H9 (cell line): ENCODE data around the gene FHL1. TPM values are rescaled to one million over a fixed set of nuclear protein-coding genes. Genes with fewer than 3 reads are reported as not detected.

Experiments
- DNase-seq: peaks from one replicate; pipeline ENCODE4 v3.0.0-alpha.2; 2017
- H2AFZ ChIP-seq: one replicate; pipeline ENCODE4 v1.6.1; 2013; ENCODE audit warnings: mild to moderate bottlenecking, low read length, control low read depth, moderate library complexity
- H2AK5ac ChIP-seq: 2 replicates; pipeline ENCODE4 v1.6.1; 2013; ENCODE audit warnings: low read length, control low read depth, mixed read lengths; ENCODE audit not compliant: insufficient read length
- H2BK120ac ChIP-seq: one replicate; pipeline ENCODE4 v1.6.1; 2013; ENCODE audit warnings: low read depth, mild to moderate bottlenecking, low read length, control low read depth, inconsistent platforms; ENCODE audit not compliant: poor library complexity, severe bottlenecking
- H2BK12ac ChIP-seq: 2 replicates; pipeline ENCODE4 v1.6.1; 2013; ENCODE audit warnings: low read length, control low read depth, mixed read lengths, low read depth; ENCODE audit not compliant: insufficient read length
- H2BK15ac ChIP-seq: 2 replicates; pipeline ENCODE4 v1.6.1; 2013; ENCODE audit warnings: low read depth, low read length, control low read depth
- H2BK20ac ChIP-seq: one replicate; pipeline ENCODE4 v1.6.1; 2013; ENCODE audit warnings: low read depth, mild to moderate bottlenecking, low read length, control low read depth, inconsistent platforms; ENCODE audit not compliant: poor library complexity, severe bottlenecking
- H2BK5ac ChIP-seq: 2 replicates; pipeline ENCODE4 v1.6.1; 2013; ENCODE audit warnings: low read length, control low read depth, mixed read lengths; ENCODE audit not compliant: insufficient read length
- H3K14ac ChIP-seq: 2 replicates; pipeline ENCODE4 v1.6.1; 2013; ENCODE audit warnings: low read length, control low read depth; ENCODE audit not compliant: insufficient read depth
- H3K18ac ChIP-seq: 2 replicates; pipeline ENCODE4 v1.6.1; 2013; ENCODE audit warnings: low read depth, mild to moderate bottlenecking, mixed read lengths, low read length, control low read depth; ENCODE audit not compliant: insufficient read length
- H3K23ac ChIP-seq: 2 replicates; pipeline ENCODE4 v1.6.1; 2013; ENCODE audit warnings: low read length, control low read depth, mixed read lengths, low read depth; ENCODE audit not compliant: insufficient read length
- H3K23me2 ChIP-seq: 2 replicates; pipeline ENCODE4 v1.6.1; 2013; ENCODE audit warnings: low read depth, mild to moderate bottlenecking, mixed read lengths, low read length, control low read depth; ENCODE audit not compliant: insufficient read length, poor library complexity, severe bottlenecking
- H3K27ac ChIP-seq: 2 replicates; pipeline ENCODE4 v1.5.1; 2013; ENCODE audit warnings: low read length, control low read depth, mixed read lengths, low read depth; ENCODE audit not compliant: insufficient read length
- H3K27me3 ChIP-seq: 2 replicates; pipeline ENCODE4 v1.6.1; 2013; ENCODE audit warnings: low read length, control low read depth, inconsistent platforms; ENCODE audit not compliant: insufficient read depth
- H3K4ac ChIP-seq: 2 replicates; pipeline ENCODE4 v1.6.1; 2013; ENCODE audit warnings: low read depth, mild to moderate bottlenecking, control low read depth, inconsistent platforms, low read length, moderate library complexity
- H3K4me1 ChIP-seq: 2 replicates; pipeline ENCODE4 v1.6.1; 2013; ENCODE audit warnings: low read length, control low read depth, inconsistent platforms; ENCODE audit not compliant: insufficient read depth
- H3K4me2 ChIP-seq: 2 replicates; pipeline ENCODE4 v1.6.1; 2013; ENCODE audit warnings: low read length, control low read depth, mixed read lengths; ENCODE audit not compliant: insufficient read length, insufficient read depth
- H3K56ac ChIP-seq: 2 replicates; pipeline ENCODE4 v1.6.1; 2013; ENCODE audit warnings: low read depth, mild to moderate bottlenecking, mixed read lengths, low read length, control low read depth; ENCODE audit not compliant: insufficient read length
- H3K79me1 ChIP-seq: 2 replicates; pipeline ENCODE4 v1.6.1; 2013; ENCODE audit warnings: low read depth, mild to moderate bottlenecking, moderate library complexity, low read length, control low read depth, inconsistent platforms; ENCODE audit not compliant: insufficient read depth, poor library complexity, severe bottlenecking
- H3K79me2 ChIP-seq: 2 replicates; pipeline ENCODE4 v1.6.1; 2013; ENCODE audit warnings: low read length, control low read depth, inconsistent platforms; ENCODE audit not compliant: insufficient read depth
- H3K9ac ChIP-seq: 2 replicates; pipeline ENCODE4 v1.6.1; 2013; ENCODE audit warnings: low read length, control low read depth, mixed read lengths; ENCODE audit not compliant: insufficient read length; ENCODE audit errors: extremely low read depth
- H3K9me3 ChIP-seq: one replicate; pipeline ENCODE4 v1.6.1; 2013; ENCODE audit warnings: low read depth, low read length, inconsistent platforms; ENCODE audit not compliant: control insufficient read depth
- H3T11ph ChIP-seq: one replicate; pipeline ENCODE4 v1.6.1; 2013; ENCODE audit warnings: mild to moderate bottlenecking, low read length, control low read depth, inconsistent platforms
- H4K20me1 ChIP-seq: one replicate; pipeline ENCODE4 v1.6.1; 2013; ENCODE audit not compliant: control insufficient read depth, insufficient read length, insufficient read depth
- H4K5ac ChIP-seq: 2 replicates; pipeline ENCODE4 v1.6.1; 2013; ENCODE audit warnings: low read depth, mild to moderate bottlenecking, mixed read lengths, low read length, control low read depth; ENCODE audit not compliant: insufficient read length
- H4K8ac ChIP-seq: replicated peaks from 2 replicates; pipeline ENCODE4 v1.6.1; 2013; ENCODE audit warnings: low read length, control low read depth, mixed read lengths, low read depth; ENCODE audit not compliant: insufficient read length
- H4K91ac ChIP-seq: 2 replicates; pipeline ENCODE4 v1.6.1; 2013; ENCODE audit warnings: low read depth, mild to moderate bottlenecking, moderate library complexity, mixed read lengths, low read length, control low read depth; ENCODE audit not compliant: insufficient read length
- H3K27ac Mint-ChIP-seq, 3 experiments: 2 replicates in 2 of 3; 3 replicates in 1 of 3; pipeline ENCODE4 v1.8.0; 2020 to 2021; ENCODE audit warnings: mixed read lengths in 3 of 3, mild to moderate bottlenecking in 1 of 3, moderate library complexity in 1 of 3
- H3K27me3 Mint-ChIP-seq: 2 replicates; pipeline ENCODE4 v1.8.0; 2021; ENCODE audit warnings: low read depth, mild to moderate bottlenecking, moderate library complexity, mixed read lengths
- H3K36me3 Mint-ChIP-seq, 3 experiments: 2 replicates in 2 of 3; 3 replicates in 1 of 3; pipeline ENCODE4 v1.8.0; 2020 to 2021; ENCODE audit warnings: low read depth in 3 of 3, mixed read lengths in 3 of 3; ENCODE audit not compliant: insufficient read depth in 1 of 3
- H3K4me1 Mint-ChIP-seq, 2 experiments: 2 replicates each; pipeline ENCODE4 v1.8.0; 2020; ENCODE audit warnings: mixed read lengths in 2 of 2
- H3K4me3 Mint-ChIP-seq, 2 experiments: 2 replicates in 1 of 2; 3 replicates in 1 of 2; pipeline ENCODE4 v1.8.0; 2020 to 2021; ENCODE audit warnings: mild to moderate bottlenecking in 2 of 2, mixed read lengths in 2 of 2, moderate library complexity in 1 of 2
- H3K9me3 Mint-ChIP-seq, 2 experiments: 2 replicates in 1 of 2; 3 replicates in 1 of 2; pipeline ENCODE4 v1.8.0; 2020; ENCODE audit warnings: mild to moderate bottlenecking in 2 of 2, mixed read lengths in 2 of 2, moderate library complexity in 1 of 2
- WGBS: extraction: QIAGEN DNeasy Blood & Tissue Kit; methylation state at CpG from one replicate; pipeline ENCODE4 v1.1.7; 2013; ENCODE audit warnings: missing lambda C conversion rate, low lambda C conversion rate, mixed read lengths; ENCODE audit not compliant: insufficient read length; ENCODE audit errors: extremely low coverage; 5-methylcytosine and 5-hydroxymethylcytosine counted together
- total RNA-seq: library from RNA; stranded (reverse); gene quantifications from 2 replicates; pipeline ENCODE4 v1.2.1, GENCODE V29; 2021
- TF ChIP-seq, protein P1 (sequence below): fragments of 200-600 bp; sonication (generic); conservative IDR thresholded peaks from 3 replicates; pipeline ENCODE4 v1.8.0; 2021; ENCODE audit warnings: antibody characterized with exemption, mild to moderate bottlenecking

The FHL1 gene
- total RNA-seq, 1 experiment from 2014 or later: 20.0 TPM

DNA sequence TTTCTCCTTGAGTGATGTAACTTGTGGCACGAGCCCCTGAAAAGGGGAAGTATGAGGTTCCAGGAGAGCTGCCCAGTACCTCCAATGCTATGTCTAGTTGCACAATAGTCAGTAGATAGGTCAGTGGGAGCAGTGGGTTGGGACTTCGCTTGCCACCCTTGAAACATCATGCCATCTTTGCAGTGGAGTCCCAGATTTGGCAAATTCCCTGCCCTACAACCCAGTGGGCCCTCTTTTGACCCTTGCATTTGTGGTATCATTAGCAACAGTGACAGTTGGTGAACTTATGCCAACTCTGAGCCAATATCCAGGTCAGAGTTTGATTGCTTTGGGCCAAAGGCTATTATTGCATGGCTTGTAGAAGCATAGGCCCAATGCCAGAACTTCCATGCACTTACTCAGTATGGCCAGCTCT is 12.3 kb downstream of the FHL1 start:
- H3K9me3 Mint-ChIP-seq: peaks cover 47 to 58% of the 10 kb centered on the region in 2 experiments
- no peaks in the 10 kb centered on the region for H3K23me2 ChIP-seq
- no peak overlapping the region for H4K91ac ChIP-seq
- H3K14ac ChIP-seq: no peak overlapping the region
- H2BK5ac ChIP-seq: no peak overlapping the region
- no peak overlapping the region for H2AFZ ChIP-seq
- no peak overlapping the region for H4K8ac ChIP-seq
- H3K27me3 ChIP-seq: no peaks in the 10 kb centered on the region
- no peak overlapping the region for H3K4me3 Mint-ChIP-seq
- no peak overlapping the region for H3K56ac ChIP-seq
- H3T11ph ChIP-seq: no peak overlapping the region
- no peaks in the 10 kb centered on the region for H4K20me1 ChIP-seq
- no peak overlapping the region for H3K23ac ChIP-seq
- H3K4ac ChIP-seq: no peak overlapping the region
- H3K9me3 ChIP-seq: peaks cover 19% of the 10 kb centered on the region
- no peak overlapping the region for H3K27ac Mint-ChIP-seq
- no peak overlapping the region for H3K4me2 ChIP-seq
- H4K5ac ChIP-seq: no peak overlapping the region
- TF ChIP-seq, protein P1, sequence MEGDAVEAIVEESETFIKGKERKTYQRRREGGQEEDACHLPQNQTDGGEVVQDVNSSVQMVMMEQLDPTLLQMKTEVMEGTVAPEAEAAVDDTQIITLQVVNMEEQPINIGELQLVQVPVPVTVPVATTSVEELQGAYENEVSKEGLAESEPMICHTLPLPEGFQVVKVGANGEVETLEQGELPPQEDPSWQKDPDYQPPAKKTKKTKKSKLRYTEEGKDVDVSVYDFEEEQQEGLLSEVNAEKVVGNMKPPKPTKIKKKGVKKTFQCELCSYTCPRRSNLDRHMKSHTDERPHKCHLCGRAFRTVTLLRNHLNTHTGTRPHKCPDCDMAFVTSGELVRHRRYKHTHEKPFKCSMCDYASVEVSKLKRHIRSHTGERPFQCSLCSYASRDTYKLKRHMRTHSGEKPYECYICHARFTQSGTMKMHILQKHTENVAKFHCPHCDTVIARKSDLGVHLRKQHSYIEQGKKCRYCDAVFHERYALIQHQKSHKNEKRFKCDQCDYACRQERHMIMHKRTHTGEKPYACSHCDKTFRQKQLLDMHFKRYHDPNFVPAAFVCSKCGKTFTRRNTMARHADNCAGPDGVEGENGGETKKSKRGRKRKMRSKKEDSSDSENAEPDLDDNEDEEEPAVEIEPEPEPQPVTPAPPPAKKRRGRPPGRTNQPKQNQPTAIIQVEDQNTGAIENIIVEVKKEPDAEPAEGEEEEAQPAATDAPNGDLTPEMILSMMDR: no peak
- no peak overlapping the region for H2BK20ac ChIP-seq
- no peak overlapping the region for H3K18ac ChIP-seq
- no peak overlapping the region for H2AK5ac ChIP-seq
- peaks cover 2 to 19% of the 10 kb centered on the region in 2 experiments; a peak in 3 of 4 replicates for H3K4me1 Mint-ChIP-seq
- no peaks in the 10 kb centered on the region; the same call in 1 of the 2 replicates for H3K27me3 Mint-ChIP-seq
- H3K27ac ChIP-seq: no peak overlapping the region
- no peak overlapping the region for H2BK120ac ChIP-seq
- H3K79me2 ChIP-seq: no peaks in the 10 kb centered on the region
- no peak for DNase-seq
- WGBS: no CpG with 5 or more reads among the region's 2 CpGs
- no peak overlapping the region for H3K9ac ChIP-seq
- no peaks in the 10 kb centered on the region for H3K79me1 ChIP-seq
- H3K4me1 ChIP-seq: no peaks in the 10 kb centered on the region
- H2BK15ac ChIP-seq: no peak overlapping the region
- H2BK12ac ChIP-seq: no peak overlapping the region
- peaks cover 0 to 7% (median 3%) of the 10 kb centered on the region in 3 experiments; a peak in 5 of 7 replicates for H3K36me3 Mint-ChIP-seq
